GM20000 (cell line): ENCODE results near the gene PXDC1.
"Not testable (repeated sequence)": the region's sequence is repeated elsewhere in the genome, so short reads cannot be mapped to it uniquely, and the experiment has no call there.

Experiments used
- DNase-seq: peaks from one replicate; pipeline ENCODE4 v3.0.0; 2012; ENCODE audit warnings: low spot score
- CTCF ChIP-seq: IDR thresholded peaks from 2 replicates; pipeline ENCODE4 v1.5.1; 2012; ENCODE audit warnings: mild to moderate bottlenecking, control low read depth; ENCODE audit errors: extremely low read depth, missing control alignments

The PXDC1 gene

GRCh38 chr6:3757241-3757641 is 5.7 kb upstream of the PXDC1 start:
- no peak for DNase-seq
- TF ChIP-seq CTCF = no peak

- no peak for TF ChIP-seq CTCF
- no peak for DNase-seq
Observed at GRCh38 chr6:3756546-3756945, 5.0 kb upstream of the PXDC1 start.

- TF ChIP-seq CTCF = no peak
- DNase-seq = no peak
Observed at GRCh38 chr6:3755637-3756545, 4.4 kb upstream of the PXDC1 start.

GRCh38 chr6:3754776-3755175 is 3.3 kb upstream of the PXDC1 start:
- no peak for DNase-seq

GRCh38 chr6:3754032-3754725 is 2.7 kb upstream of the PXDC1 start:
- not testable (repeated sequence) for DNase-seq

More at GRCh38 chr6:3754776-3755175, 3.3 kb upstream of the PXDC1 start:
- no peak for TF ChIP-seq CTCF

- DNase-seq = no peak
- TF ChIP-seq CTCF = no peak
Observed at GRCh38 chr6:3753228-3753835, 1.8 kb upstream of the PXDC1 start.

GRCh38 chr6:3752531-3753227 is 1.2 kb upstream of the PXDC1 start:
- TF ChIP-seq CTCF = no peak
- no peak for DNase-seq
